ENCODE data around the gene IL36A.

The IL36A gene

GRCh38 chr2:112979731-112980130, 25.5 kb upstream of the IL36A start:
- WGBS, result 81% methylated on average over 1 of the region's 1 CpG
- Histone ChIP-seq H3K27ac (ENCODE audit: low read depth, low read length) (no peak overlapping the region), H3K9me3 (ENCODE audit: insufficient read depth, low read depth, low read length) (no peaks in the 10 kb centered on the region), H3K9ac (ENCODE audit: low read depth, low read length) (no peak overlapping the region), H3K4me1 (ENCODE audit: insufficient read depth, low read length) (no peaks in the 10 kb centered on the region), H3K36me3 (ENCODE audit: insufficient read depth, low read length) (no peaks in the 10 kb centered on the region), H3K27me3 (ENCODE audit: insufficient read depth, low read length) (peaks cover 2% of the 10 kb centered on the region; the same call in 1 of the 2 replicates), H3K4me3 (ENCODE audit: low read length) (no peak overlapping the region)

DNA sequence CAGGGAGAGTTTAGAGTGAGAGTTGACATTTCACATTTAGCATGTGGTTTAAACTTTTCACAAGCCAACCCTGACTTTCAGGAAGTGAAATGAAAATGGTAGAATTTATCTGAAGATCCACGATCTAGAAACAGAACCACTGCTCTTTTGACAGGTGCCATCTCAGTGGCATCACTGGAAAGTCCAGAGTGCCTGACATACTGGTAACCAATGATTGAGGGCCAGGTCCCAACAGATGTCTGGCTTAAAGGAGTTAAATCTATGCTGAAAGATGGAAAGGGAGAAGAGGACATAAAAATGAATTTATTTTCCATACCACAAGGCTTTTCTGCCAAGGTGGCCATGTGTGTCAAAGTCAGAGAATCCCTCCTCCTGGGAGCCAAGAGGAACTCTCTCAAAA, 24.7 kb upstream of the IL36A start:
- no peaks in the 10 kb centered on the region for H3K9me3 ChIP-seq (ENCODE audit: insufficient read depth, low read depth, low read length)
- 92% methylated on average over 1 of the region's 1 CpG for WGBS
- H3K27ac ChIP-seq (ENCODE audit: low read depth, low read length), result no peak overlapping the region
- H3K27me3 ChIP-seq (ENCODE audit: insufficient read depth, low read length), result peaks cover 2% of the 10 kb centered on the region; the same call in 1 of the 2 replicates
- no peak overlapping the region for H3K9ac ChIP-seq (ENCODE audit: low read depth, low read length)
- no peaks in the 10 kb centered on the region for H3K4me1 ChIP-seq (ENCODE audit: insufficient read depth, low read length)
- no peaks in the 10 kb centered on the region for H3K36me3 ChIP-seq (ENCODE audit: insufficient read depth, low read length)
- no peak overlapping the region for H3K4me3 ChIP-seq (ENCODE audit: low read length)

DNA sequence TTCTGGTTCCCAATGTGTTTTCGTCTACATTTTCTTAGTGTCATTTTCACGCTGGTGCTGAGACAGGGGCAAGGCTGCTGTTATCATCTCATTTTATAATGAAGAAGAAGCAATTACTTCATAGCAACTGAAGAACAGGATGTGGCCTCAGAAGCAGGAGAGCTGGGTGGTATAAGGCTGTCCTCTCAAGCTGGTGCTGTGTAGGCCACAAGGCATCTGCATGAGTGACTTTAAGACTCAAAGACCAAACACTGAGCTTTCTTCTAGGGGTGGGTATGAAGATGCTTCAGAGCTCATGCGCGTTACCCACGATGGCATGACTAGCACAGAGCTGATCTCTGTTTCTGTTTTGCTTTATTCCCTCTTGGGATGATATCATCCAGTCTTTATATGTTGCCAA, 20.2 kb upstream of the IL36A start:
- Histone ChIP-seq H3K27ac (ENCODE audit: low read depth, low read length) (no peak overlapping the region), H3K4me3 (ENCODE audit: low read length) (no peak overlapping the region), H3K27me3 (ENCODE audit: insufficient read depth, low read length) (no peaks in the 10 kb centered on the region; the same call in 1 of the 2 replicates), H3K9ac (ENCODE audit: low read depth, low read length) (no peak overlapping the region), H3K9me3 (ENCODE audit: insufficient read depth, low read depth, low read length) (peaks cover 4% of the 10 kb centered on the region; the same call in 1 of the 2 replicates), H3K4me1 (ENCODE audit: insufficient read depth, low read length) (no peaks in the 10 kb centered on the region), H3K36me3 (ENCODE audit: insufficient read depth, low read length) (no peaks in the 10 kb centered on the region)
- WGBS, result 93% methylated on average over 5 of the region's 5 CpGs

DNA sequence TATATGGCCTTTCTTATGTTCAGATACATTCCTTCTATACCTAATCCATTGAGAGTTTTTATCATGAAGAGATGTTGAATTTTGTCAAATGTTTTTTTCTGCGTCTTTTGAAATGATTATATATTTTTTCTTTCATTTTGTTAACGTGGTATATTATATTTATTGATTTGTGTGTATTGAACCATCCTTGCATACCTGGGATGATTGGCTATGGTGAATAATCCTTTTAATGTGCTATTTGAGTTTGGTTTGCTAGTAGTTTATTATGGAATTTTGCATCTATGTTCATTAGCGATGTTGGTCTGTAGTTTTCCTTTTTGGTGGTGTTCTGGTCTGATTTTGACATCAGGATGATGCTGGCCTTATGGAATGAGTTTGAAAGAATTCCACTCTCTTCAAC, 15.6 kb upstream of the IL36A start:
- H3K27me3 ChIP-seq (ENCODE audit: insufficient read depth, low read length), result no peaks in the 10 kb centered on the region
- H3K4me1 ChIP-seq (ENCODE audit: insufficient read depth, low read length), result no peaks in the 10 kb centered on the region
- no peak overlapping the region for H3K9ac ChIP-seq (ENCODE audit: low read depth, low read length)
- peaks cover 14% of the 10 kb centered on the region; the same call in 1 of the 2 replicates for H3K9me3 ChIP-seq (ENCODE audit: insufficient read depth, low read depth, low read length)
- H3K36me3 ChIP-seq (ENCODE audit: insufficient read depth, low read length), result no peaks in the 10 kb centered on the region
- H3K4me3 ChIP-seq (ENCODE audit: low read length), result no peak overlapping the region
- no peak overlapping the region for H3K27ac ChIP-seq (ENCODE audit: low read depth, low read length)
- 90% methylated on average over 3 of the region's 3 CpGs for WGBS

DNA sequence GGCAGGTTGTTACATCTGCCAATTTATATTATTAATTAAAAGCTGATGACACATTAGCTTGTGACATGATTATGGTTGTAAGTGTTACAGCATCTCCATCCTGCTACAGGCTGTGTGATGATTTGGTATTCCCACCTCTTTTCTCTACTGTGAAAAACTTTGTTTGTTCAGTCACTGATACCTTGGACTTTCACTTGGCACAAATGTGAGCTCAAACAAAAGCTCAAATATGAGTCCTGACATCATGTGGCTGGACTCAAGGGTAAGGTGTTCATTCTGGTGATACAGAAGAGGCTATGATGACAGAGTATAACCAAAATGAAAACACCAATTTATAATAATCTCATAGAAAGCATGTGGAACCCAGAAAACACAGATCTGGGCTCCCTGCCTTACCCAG, 11.4 kb upstream of the IL36A start:
- Histone ChIP-seq H3K4me3 (ENCODE audit: low read length) (no peak overlapping the region), H3K9ac (ENCODE audit: low read depth, low read length) (no peak overlapping the region), H3K36me3 (ENCODE audit: insufficient read depth, low read length) (no peaks in the 10 kb centered on the region), H3K27me3 (ENCODE audit: insufficient read depth, low read length) (no peaks in the 10 kb centered on the region), H3K27ac (ENCODE audit: low read depth, low read length) (no peak overlapping the region), H3K9me3 (ENCODE audit: insufficient read depth, low read depth, low read length) (peaks cover 13% of the 10 kb centered on the region; the same call in 1 of the 2 replicates), H3K4me1 (ENCODE audit: insufficient read depth, low read length) (no peaks in the 10 kb centered on the region)

- Histone ChIP-seq H3K4me1 (ENCODE audit: insufficient read depth, low read length) (no peaks in the 10 kb centered on the region), H3K27me3 (ENCODE audit: insufficient read depth, low read length) (no peaks in the 10 kb centered on the region), H3K4me3 (ENCODE audit: low read length) (no peak overlapping the region), H3K27ac (ENCODE audit: low read depth, low read length) (no peak overlapping the region), H3K9ac (ENCODE audit: low read depth, low read length) (no peak overlapping the region), H3K9me3 (ENCODE audit: insufficient read depth, low read depth, low read length) (peaks cover 16% of the 10 kb centered on the region; the same call in 1 of the 2 replicates), H3K36me3 (ENCODE audit: insufficient read depth, low read length) (no peaks in the 10 kb centered on the region)
- WGBS, result 96% methylated on average over 2 of the region's 2 CpGs
These were observed 10.6 kb upstream of the IL36A start for GRCh38 chr2:112994648-112995047.

DNA sequence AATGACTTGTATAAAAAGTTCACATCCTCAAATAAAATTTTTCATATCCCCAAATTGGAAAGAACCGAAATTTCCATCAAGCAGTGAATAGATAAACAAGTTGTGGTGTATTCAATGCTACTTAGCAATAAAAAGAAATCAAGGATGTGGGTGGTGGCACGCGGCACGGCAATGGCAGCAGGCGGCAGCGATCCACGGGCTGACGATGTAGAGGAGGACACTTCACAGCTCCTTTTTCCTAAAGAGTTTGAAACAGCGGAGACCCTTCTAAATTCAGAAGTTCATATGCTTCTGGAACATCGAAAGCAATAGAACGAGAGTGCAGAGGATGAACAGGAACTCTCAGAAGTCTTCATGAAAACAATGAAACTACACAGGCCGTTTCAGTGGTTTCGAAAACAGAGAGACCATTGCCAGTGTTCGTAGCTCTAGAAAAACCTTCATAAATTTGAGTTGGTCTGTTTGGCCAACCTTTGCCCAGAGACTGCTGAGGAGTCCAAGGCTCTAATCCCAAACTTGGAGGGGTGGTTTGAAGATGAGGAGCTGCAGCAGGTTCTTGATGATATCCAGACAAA, 9.8 kb upstream of the IL36A start:
- no peak overlapping the region for H3K4me3 ChIP-seq (ENCODE audit: low read length)
- H3K36me3 ChIP-seq (ENCODE audit: insufficient read depth, low read length), result no peaks in the 10 kb centered on the region
- 94% methylated on average over 14 of the region's 14 CpGs for WGBS
- H3K27me3 ChIP-seq (ENCODE audit: insufficient read depth, low read length), result no peaks in the 10 kb centered on the region
- no peaks in the 10 kb centered on the region for H3K4me1 ChIP-seq (ENCODE audit: insufficient read depth, low read length)
- peaks cover 24% of the 10 kb centered on the region for H3K9me3 ChIP-seq (ENCODE audit: insufficient read depth, low read depth, low read length)
- no peak overlapping the region for H3K27ac ChIP-seq (ENCODE audit: low read depth, low read length)
- H3K9ac ChIP-seq (ENCODE audit: low read depth, low read length), result no peak overlapping the region

DNA sequence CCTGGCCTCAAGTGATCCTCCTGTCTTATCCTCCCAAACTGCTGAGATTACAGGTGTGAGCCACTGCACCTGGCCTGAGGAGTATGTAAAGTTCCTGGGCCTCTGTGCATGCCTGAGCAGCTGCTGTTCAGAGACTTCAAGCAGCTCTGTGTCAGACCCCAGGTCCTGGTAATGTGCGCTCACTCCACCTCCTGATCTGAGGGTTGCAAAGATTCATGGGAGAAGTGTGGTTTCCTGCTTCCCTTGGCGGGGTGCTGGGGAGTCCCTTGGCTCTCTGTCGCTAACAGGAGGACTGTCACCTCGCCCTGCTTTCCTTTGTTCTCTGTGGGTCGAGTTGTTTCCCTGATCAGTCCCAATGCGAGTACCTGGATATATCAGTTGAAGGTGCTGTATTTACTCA, 8.6 kb upstream of the IL36A start:
- H3K27ac ChIP-seq (ENCODE audit: low read depth, low read length), result no peak overlapping the region
- peaks cover 28% of the 10 kb centered on the region for H3K9me3 ChIP-seq (ENCODE audit: insufficient read depth, low read depth, low read length)
- H3K4me1 ChIP-seq (ENCODE audit: insufficient read depth, low read length), result no peaks in the 10 kb centered on the region
- H3K4me3 ChIP-seq (ENCODE audit: low read length), result no peak overlapping the region
- 91% methylated on average over 6 of the region's 6 CpGs for WGBS
- no peak overlapping the region for H3K9ac ChIP-seq (ENCODE audit: low read depth, low read length)
- H3K27me3 ChIP-seq (ENCODE audit: insufficient read depth, low read length), result no peaks in the 10 kb centered on the region
- H3K36me3 ChIP-seq (ENCODE audit: insufficient read depth, low read length), result no peaks in the 10 kb centered on the region

- H3K36me3 ChIP-seq (ENCODE audit: insufficient read depth, low read length), result no peaks in the 10 kb centered on the region
- H3K4me3 ChIP-seq (ENCODE audit: low read length), result no peak overlapping the region
- no peak overlapping the region for H3K27ac ChIP-seq (ENCODE audit: low read depth, low read length)
- H3K9me3 ChIP-seq (ENCODE audit: insufficient read depth, low read depth, low read length), result peaks cover 30% of the 10 kb centered on the region
- no peaks in the 10 kb centered on the region for H3K27me3 ChIP-seq (ENCODE audit: insufficient read depth, low read length)
- no CpG with 5 or more reads among the region's 1 CpG for WGBS
- H3K4me1 ChIP-seq (ENCODE audit: insufficient read depth, low read length), result no peaks in the 10 kb centered on the region
- no peak overlapping the region for H3K9ac ChIP-seq (ENCODE audit: low read depth, low read length)
These were observed 8.1 kb upstream of the IL36A start for GRCh38 chr2:112997151-112997550.

DNA sequence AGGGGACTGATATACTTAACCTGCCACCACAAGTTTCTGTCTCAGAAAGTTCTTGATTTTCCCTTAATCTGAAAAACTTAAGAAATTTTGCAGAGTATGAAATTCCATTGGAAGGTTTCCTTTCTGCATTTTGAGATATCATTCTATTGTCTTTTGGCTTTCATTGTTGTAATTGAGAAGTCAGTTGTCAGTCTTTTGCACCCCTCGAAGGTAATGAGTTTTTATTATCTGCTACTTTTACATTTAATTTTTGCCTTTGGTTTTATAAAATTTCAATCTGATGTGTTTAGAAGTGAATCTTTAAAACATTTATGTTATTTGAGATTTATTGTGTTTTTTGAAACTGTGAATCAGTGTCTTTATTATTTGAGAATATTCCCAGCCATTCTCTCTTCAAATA, 4.8 kb upstream of the IL36A start:
- Histone ChIP-seq H3K9ac (ENCODE audit: low read depth, low read length) (no peak overlapping the region), H3K36me3 (ENCODE audit: insufficient read depth, low read length) (no peaks in the 10 kb centered on the region), H3K27ac (ENCODE audit: low read depth, low read length) (no peak overlapping the region), H3K27me3 (ENCODE audit: insufficient read depth, low read length) (no peaks in the 10 kb centered on the region), H3K4me3 (ENCODE audit: low read length) (no peak overlapping the region), H3K9me3 (ENCODE audit: insufficient read depth, low read depth, low read length) (peaks cover 27% of the 10 kb centered on the region), H3K4me1 (ENCODE audit: insufficient read depth, low read length) (no peaks in the 10 kb centered on the region)
- WGBS, result no CpG with 5 or more reads among the region's 1 CpG

- Histone ChIP-seq H3K4me3 (ENCODE audit: low read length) (no peak overlapping the region), H3K4me1 (ENCODE audit: insufficient read depth, low read length) (no peaks in the 10 kb centered on the region), H3K9me3 (ENCODE audit: insufficient read depth, low read depth, low read length) (peaks cover 27% of the 10 kb centered on the region), H3K27me3 (ENCODE audit: insufficient read depth, low read length) (no peaks in the 10 kb centered on the region; the same call in 1 of the 2 replicates), H3K36me3 (ENCODE audit: insufficient read depth, low read length) (no peaks in the 10 kb centered on the region), H3K9ac (ENCODE audit: low read depth, low read length) (no peak overlapping the region), H3K27ac (ENCODE audit: low read depth, low read length) (no peak overlapping the region)
- WGBS, result 76% methylated on average over 2 of the region's 2 CpGs
These were observed 2.6 kb upstream of the IL36A start for GRCh38 chr2:113002677-113003076.

DNA sequence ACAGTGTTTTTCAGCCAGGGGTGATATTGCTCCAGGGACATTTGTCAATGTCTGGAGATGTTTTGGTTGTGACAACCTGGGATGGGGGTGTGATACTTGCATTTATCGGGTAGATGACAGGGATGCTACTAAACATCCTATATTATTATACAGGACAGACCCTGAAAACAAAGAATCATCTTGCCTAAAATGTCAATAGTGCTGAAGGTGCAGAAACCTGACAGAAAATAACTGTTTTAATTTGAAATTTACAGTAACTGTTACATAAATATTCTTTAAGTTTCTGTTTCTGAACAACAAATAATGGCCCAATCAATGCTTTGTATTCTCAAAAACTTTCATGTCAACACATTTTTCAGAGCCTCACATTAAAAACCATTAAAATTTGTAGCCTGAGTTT, 2.0 kb downstream of the IL36A start:
- Histone ChIP-seq H3K9ac (ENCODE audit: low read depth, low read length) (no peak overlapping the region), H3K36me3 (ENCODE audit: insufficient read depth, low read length) (no peaks in the 10 kb centered on the region), H3K4me1 (ENCODE audit: insufficient read depth, low read length) (no peaks in the 10 kb centered on the region), H3K9me3 (ENCODE audit: insufficient read depth, low read depth, low read length) (no peaks in the 10 kb centered on the region), H3K4me3 (ENCODE audit: low read length) (no peak overlapping the region), H3K27me3 (ENCODE audit: insufficient read depth, low read length) (no peaks in the 10 kb centered on the region; the same call in none of the 2 replicates), H3K27ac (ENCODE audit: low read depth, low read length) (no peak overlapping the region)
- WGBS, result no CpG with 5 or more reads among the region's 1 CpG

All from HUES64 (cell line).